Upper lobe of right lung (tissue), 1 donor: ENCODE measurements around the gene SHB. TPM values are rescaled to one million over a fixed set of nuclear protein-coding genes. Genes with fewer than 3 reads are reported as not detected.
A peak's percentile ranks its signal among the peaks of the same experiment; 100 is the strongest.

Source experiments
- ATAC-seq: fragments of 200-7000 bp; cut with Tn5 transposase; one replicate; pipeline ENCODE4 v1.9.1; 2020; ENCODE audit warnings: mild to moderate bottlenecking, moderate library complexity
- DNase-seq: peaks from one replicate; pipeline ENCODE4 v3.0.0-alpha.2; 2020
- H3K27ac ChIP-seq: fragments of 200-600 bp; one replicate; pipeline ENCODE4 v1.8.0; 2022
- H3K27me3 ChIP-seq: fragments of 200-600 bp; one replicate; pipeline ENCODE4 v1.8.0; 2022; ENCODE audit warnings: mild to moderate bottlenecking
- H3K36me3 ChIP-seq: fragments of 200-600 bp; one replicate; pipeline ENCODE4 v1.8.0; 2022
- H3K4me1 ChIP-seq: fragments of 200-600 bp; one replicate; pipeline ENCODE4 v1.8.0; 2022
- H3K4me3 ChIP-seq: fragments of 200-600 bp; one replicate; pipeline ENCODE4 v1.8.0; 2022; ENCODE audit warnings: mild to moderate bottlenecking
- H3K9me3 ChIP-seq: fragments of 200-600 bp; one replicate; pipeline ENCODE4 v1.8.0; 2022
- intact Hi-C: fragments of 100-400 bp; cut with DNase I; formaldehyde crosslinking; loops from one replicate; pipeline ENCODE4 v1.11.0; 2022
- total RNA-seq: library from RNA; stranded (reverse); fragmentation: NEBNext Ultra II Directional; extraction: Animal tissue kit (Norgen Biotek cat#: 25700); gene quantifications from one replicate; pipeline ENCODE4 v1.2.1, GENCODE V29; 2021
- TF ChIP-seq, protein P1 (sequence below): fragments of 200-600 bp; IDR thresholded peaks from one replicate; pipeline ENCODE4 v1.8.0; 2022; ENCODE audit warnings: antibody characterized with exemption
- donor health status: DM: no; HTN: yes; CAD: no; lungs with severe emphysema.

SHB gene
- total RNA-seq, 1 donor from 2014 or later: 33.4 TPM

DNA sequence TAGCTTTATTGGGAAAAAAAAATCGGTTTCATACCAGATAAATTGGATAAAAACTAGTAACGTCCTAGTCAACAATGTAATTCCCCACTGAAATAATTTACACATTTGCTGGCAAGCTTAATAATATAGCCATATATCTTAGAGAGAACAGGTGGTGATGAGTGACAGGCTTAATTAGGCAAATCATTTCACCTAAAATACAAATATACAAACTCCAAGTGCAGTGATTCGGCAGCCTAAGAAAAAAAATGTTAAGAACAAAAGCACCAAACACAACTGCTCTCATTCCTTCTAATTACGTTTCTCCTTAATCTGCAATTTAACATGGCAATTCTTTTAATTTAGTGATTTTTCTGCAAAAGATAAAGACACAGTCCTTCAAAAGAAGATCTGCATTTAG is 109.1 kb downstream of the SHB start:
- Histone ChIP-seq H3K27ac (no peak overlapping the region), H3K4me3 (no peak overlapping the region), H3K4me1 (peaks cover 17% of the 10 kb centered on the region), H3K9me3 (no peaks in the 10 kb centered on the region), H3K36me3 (peaks cover 9% of the 10 kb centered on the region), H3K27me3 (no peaks in the 10 kb centered on the region)
- TF ChIP-seq, protein P1, sequence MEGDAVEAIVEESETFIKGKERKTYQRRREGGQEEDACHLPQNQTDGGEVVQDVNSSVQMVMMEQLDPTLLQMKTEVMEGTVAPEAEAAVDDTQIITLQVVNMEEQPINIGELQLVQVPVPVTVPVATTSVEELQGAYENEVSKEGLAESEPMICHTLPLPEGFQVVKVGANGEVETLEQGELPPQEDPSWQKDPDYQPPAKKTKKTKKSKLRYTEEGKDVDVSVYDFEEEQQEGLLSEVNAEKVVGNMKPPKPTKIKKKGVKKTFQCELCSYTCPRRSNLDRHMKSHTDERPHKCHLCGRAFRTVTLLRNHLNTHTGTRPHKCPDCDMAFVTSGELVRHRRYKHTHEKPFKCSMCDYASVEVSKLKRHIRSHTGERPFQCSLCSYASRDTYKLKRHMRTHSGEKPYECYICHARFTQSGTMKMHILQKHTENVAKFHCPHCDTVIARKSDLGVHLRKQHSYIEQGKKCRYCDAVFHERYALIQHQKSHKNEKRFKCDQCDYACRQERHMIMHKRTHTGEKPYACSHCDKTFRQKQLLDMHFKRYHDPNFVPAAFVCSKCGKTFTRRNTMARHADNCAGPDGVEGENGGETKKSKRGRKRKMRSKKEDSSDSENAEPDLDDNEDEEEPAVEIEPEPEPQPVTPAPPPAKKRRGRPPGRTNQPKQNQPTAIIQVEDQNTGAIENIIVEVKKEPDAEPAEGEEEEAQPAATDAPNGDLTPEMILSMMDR: no peak
- ATAC-seq: no peak
- intact Hi-C loops: no loop called here
- no peak for DNase-seq

DNA sequence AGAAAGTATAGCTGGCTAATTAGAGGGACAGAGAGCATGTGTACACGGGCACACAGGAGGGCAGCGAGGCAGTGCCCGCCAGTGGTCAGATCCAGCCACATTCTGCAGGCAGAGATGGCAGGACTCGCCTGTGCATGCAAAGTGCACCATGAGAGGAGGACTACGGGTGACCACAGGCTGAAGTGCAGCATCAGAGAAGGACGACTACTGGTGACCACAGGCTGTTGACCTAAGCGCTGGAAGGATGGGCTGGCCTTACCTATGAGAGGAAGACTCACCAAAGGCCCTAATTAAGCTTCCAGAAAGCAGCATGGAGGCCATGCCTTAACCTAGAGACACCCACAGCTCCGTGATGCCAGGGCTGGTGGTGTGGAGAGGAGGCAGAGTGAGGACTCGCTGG is 110.9 kb downstream of the SHB start:
- no peak overlapping the region for H3K4me3 ChIP-seq
- H3K4me1 ChIP-seq: peaks cover 9% of the 10 kb centered on the region
- peaks cover 16% of the 10 kb centered on the region for H3K36me3 ChIP-seq
- H3K9me3 ChIP-seq: no peaks in the 10 kb centered on the region
- intact Hi-C loops: no loop called here
- H3K27me3 ChIP-seq: no peaks in the 10 kb centered on the region
- no peak for ATAC-seq
- H3K27ac ChIP-seq: no peak overlapping the region
- TF ChIP-seq, protein P1: no peak
- peak; percentile 49 for DNase-seq

DNA sequence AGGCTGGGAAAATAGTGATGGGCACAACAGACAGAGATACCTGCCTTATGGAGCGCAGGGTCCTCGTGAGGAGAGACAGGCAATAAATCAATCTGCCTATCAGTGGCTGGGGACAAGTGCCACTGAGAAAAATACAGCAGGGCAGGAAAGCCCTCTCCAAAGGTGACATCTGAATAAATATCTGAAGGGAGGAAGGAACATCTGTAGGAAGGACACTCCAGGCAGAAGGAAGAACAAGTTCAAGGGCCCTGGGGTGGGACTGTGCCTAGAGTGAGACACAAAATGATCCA is 111.4 kb downstream of the SHB start:
- TF ChIP-seq, protein P1: no peak
- H3K4me1 ChIP-seq: peaks cover 6% of the 10 kb centered on the region
- H3K36me3 ChIP-seq: peaks cover 16% of the 10 kb centered on the region
- no peak overlapping the region for H3K27ac ChIP-seq
- no peaks in the 10 kb centered on the region for H3K27me3 ChIP-seq
- intact Hi-C loops: no loop called here
- no peak overlapping the region for H3K4me3 ChIP-seq
- no peak for ATAC-seq
- no peaks in the 10 kb centered on the region for H3K9me3 ChIP-seq
- DNase-seq: no peak

DNA sequence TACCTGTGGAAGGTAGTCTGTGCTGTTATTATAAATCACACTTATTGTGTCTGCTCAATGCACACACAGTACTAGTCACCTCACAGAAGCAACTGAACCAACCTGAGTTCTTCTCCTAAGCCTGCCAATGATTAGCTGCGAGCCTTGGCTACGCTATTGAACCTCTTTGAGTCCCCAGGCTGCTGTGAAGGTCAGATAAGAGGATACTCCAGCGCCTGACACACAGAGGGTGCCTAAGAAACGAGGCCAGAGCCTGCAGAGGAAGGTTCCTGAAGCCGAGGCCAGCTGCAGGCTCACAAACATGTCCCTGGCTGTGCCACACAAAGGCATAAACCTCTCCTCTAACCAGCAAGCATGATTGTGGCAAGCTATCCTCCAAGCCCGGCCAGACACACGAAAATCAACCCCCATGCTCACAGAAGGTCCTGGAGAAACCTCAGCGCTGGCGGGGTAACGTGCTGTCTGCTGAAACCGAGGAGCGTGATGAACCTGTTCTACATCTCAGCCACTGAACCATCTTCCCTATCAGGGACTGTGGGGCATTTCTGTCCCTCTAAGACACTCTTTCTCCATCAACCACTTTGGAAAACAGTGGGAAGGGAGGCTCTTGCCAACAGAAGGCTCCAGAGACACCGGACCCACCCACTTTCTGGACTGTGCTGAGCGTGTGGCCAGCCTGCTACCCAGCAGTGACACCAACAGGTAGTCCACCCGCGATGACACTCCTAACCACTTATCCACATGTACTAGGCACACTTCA is 111.9 kb downstream of the SHB start:
- ATAC-seq: peak; percentile 10

DNA sequence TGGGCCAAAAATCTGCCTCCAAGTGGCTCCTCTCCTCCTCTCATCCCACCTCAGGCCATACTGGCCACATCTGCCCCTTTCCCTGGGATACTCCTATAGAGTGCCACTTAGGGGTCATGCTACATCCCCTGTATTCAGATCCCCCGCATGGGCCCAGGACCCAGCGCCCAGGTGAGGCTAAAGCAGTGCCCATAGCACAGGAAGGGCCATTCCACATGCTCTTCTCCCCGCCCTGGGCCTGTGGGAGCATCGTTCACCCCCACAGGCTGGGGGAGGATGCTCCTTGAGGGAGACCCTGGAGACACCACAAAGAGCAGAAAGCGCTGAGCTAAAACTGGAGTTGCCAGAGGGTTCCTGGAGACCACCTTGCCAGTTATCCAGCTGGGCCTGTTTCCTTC is 112.6 kb downstream of the SHB start:
- Histone ChIP-seq H3K36me3 (peaks cover 16% of the 10 kb centered on the region), H3K9me3 (no peaks in the 10 kb centered on the region), H3K27ac (no peak overlapping the region), H3K4me1 (peaks cover 6% of the 10 kb centered on the region), H3K4me3 (no peak overlapping the region), H3K27me3 (no peaks in the 10 kb centered on the region)
- TF ChIP-seq, protein P1: no peak
- intact Hi-C loops: no loop called here
- DNase-seq: peak; percentile 50
- no peak for ATAC-seq

More for the DNA sequence above, 111.9 kb downstream of the SHB start:
- Histone ChIP-seq H3K27ac (no peak overlapping the region), H3K9me3 (no peaks in the 10 kb centered on the region), H3K36me3 (peaks cover 16% of the 10 kb centered on the region), H3K4me1 (peaks cover 6% of the 10 kb centered on the region), H3K4me3 (no peak overlapping the region), H3K27me3 (no peaks in the 10 kb centered on the region)
- intact Hi-C loops: no loop called here
- DNase-seq: peak; percentile 45
- TF ChIP-seq, protein P1: no peak
